ENCODE data around the gene UBASH3B.

GRCh38 chr11:122852796-122853160, 197.3 kb downstream of the UBASH3B start:
- TF ChIP-seq CTCF (IDR thresholded peaks at IDR 0.05; ENCODE audit: low read length) = no peak
- TF ChIP-seq EZH2phosphoT487 (IDR thresholded peaks at IDR 0.05; ENCODE audit: low read length) = no peak

Measured in MM.1S (cell line).